MM.1S (cell line): ENCODE data around the gene ZNF804A.
"Not testable (repeated sequence)": the region's sequence is repeated elsewhere in the genome, so short reads cannot be mapped to it uniquely, and the experiment has no call there.

ENCODE experiments used
- DNase-seq: peaks from one replicate; pipeline ENCODE4 v3.0.0-alpha.2; 2015
- H2AFZ ChIP-seq: fragments of 300-600 bp; sonication (generic); 2 replicates; pipeline ENCODE4 v1.6.0; 2016; ENCODE audit warnings: antibody characterized with exemption, low read length
- H3F3A ChIP-seq: fragments of 300-600 bp; sonication (generic); 2 replicates; pipeline ENCODE4 v1.6.1; 2016; ENCODE audit warnings: mild to moderate bottlenecking, antibody characterized with exemption, low read length, moderate library complexity, mixed read lengths; ENCODE audit not compliant: insufficient read depth
- H3K27ac ChIP-seq: fragments of 300-600 bp; sonication (generic); 2 replicates; pipeline ENCODE4 v1.5.1; 2016; ENCODE audit warnings: mild to moderate bottlenecking, low read length
- H3K27me3 ChIP-seq: fragments of 300-600 bp; sonication (generic); replicated peaks from 2 replicates; pipeline ENCODE4 v1.6.0; 2016; ENCODE audit warnings: low read length; ENCODE audit not compliant: insufficient read depth
- H3K36me3 ChIP-seq: fragments of 300-600 bp; sonication (generic); replicated peaks from 2 replicates; pipeline ENCODE4 v1.6.1; 2016; ENCODE audit warnings: mild to moderate bottlenecking, low read length, mixed read lengths; ENCODE audit not compliant: insufficient read depth
- H3K4me1 ChIP-seq: fragments of 300-600 bp; sonication (generic); 2 replicates; pipeline ENCODE4 v1.6.1; 2016; ENCODE audit warnings: low read length, mixed read lengths
- H3K4me2 ChIP-seq: fragments of 300-600 bp; sonication (generic); 2 replicates; pipeline ENCODE4 v1.6.0; 2016; ENCODE audit warnings: low read depth, low read length
- H3K4me3 ChIP-seq: fragments of 300-600 bp; sonication (generic); 2 replicates; pipeline ENCODE4 v1.5.1; 2016; ENCODE audit warnings: low read length, mixed read lengths
- H3K79me2 ChIP-seq: fragments of 300-600 bp; sonication (generic); 2 replicates; pipeline ENCODE4 v1.6.1; 2016; ENCODE audit warnings: mixed run types, low read length, mixed read lengths
- H3K9ac ChIP-seq: fragments of 300-600 bp; sonication (generic); 2 replicates; pipeline ENCODE4 v1.6.1; 2016; ENCODE audit warnings: low read length, mixed read lengths
- H3K9me2 ChIP-seq: fragments of 300-600 bp; sonication (generic); replicated peaks from 2 replicates; pipeline ENCODE4 v1.6.1; 2016; ENCODE audit warnings: mild to moderate bottlenecking, low read length, mixed read lengths; ENCODE audit not compliant: insufficient read depth
- H3K9me3 ChIP-seq: fragments of 300-600 bp; sonication (generic); replicated peaks from 2 replicates; pipeline ENCODE4 v1.6.1; 2016; ENCODE audit warnings: mild to moderate bottlenecking, low read length, mixed read lengths; ENCODE audit not compliant: insufficient read depth
- H4K20me1 ChIP-seq: fragments of 300-600 bp; sonication (generic); 2 replicates; pipeline ENCODE4 v1.6.1; 2016; ENCODE audit warnings: mild to moderate bottlenecking, low read length, moderate library complexity, mixed read lengths; ENCODE audit not compliant: insufficient read depth
- EZH2 ChIP-seq: fragments of 300-600 bp; sonication (generic); optimal IDR thresholded peaks from 2 replicates; pipeline ENCODE3; 2017; ENCODE audit warnings: low read depth, mild to moderate bottlenecking, antibody characterized with exemption, low read length, mixed read lengths
- EZH2phosphoT487 ChIP-seq: fragments of 300-600 bp; sonication (generic); IDR thresholded peaks from 2 replicates; pipeline ENCODE4 v1.6.1; 2018; ENCODE audit warnings: antibody characterized with exemption, low read length
- TF ChIP-seq, protein P1 (sequence below): fragments of 300-600 bp; sonication (generic); IDR thresholded peaks from 2 replicates; pipeline ENCODE4 v1.5.1; 2016; ENCODE audit warnings: antibody characterized with exemption, low read length, mixed read lengths

ZNF804A gene

DNA sequence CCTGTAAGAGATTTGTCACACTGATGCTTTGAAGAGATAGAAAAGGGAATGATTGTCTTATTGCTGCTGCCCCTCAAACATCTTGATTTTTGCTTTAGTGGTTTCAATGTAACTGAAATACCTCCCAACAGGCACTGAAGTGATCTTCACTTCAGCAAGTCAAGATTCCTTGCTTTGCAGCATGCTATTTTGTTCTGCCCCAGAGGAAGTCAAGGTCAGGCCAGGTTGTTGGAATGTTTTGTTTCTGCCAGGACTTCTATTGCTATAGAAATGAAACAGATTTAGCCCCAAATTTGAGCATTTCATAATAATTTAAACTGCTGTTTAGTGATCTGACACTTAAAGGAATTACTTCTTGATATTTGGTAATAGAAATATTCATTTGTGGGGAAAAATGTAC lies 277.6 kb downstream of the ZNF804A start:
- H3K79me2 ChIP-seq = no peaks in the 10 kb centered on the region

DNA sequence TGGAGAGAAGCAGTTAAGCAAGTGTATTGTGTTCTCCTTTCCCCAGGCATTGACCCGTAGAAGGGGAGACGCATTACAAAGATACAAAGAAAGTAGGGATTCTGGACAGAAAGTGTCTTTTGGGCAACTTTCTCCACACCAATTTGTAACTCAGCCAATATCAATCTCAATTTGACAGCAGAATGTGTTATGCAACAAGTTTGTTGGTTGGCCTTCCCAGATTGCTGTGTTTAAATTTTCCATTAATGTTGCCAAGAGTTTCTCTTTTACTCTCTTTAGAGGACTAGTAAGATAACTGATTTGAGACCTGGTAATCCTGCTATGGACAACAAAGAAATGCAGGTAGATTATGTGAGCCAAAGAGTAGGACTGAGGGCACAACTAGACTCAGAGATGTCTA lies 279.6 kb downstream of the ZNF804A start:
- TF ChIP-seq, protein P1, sequence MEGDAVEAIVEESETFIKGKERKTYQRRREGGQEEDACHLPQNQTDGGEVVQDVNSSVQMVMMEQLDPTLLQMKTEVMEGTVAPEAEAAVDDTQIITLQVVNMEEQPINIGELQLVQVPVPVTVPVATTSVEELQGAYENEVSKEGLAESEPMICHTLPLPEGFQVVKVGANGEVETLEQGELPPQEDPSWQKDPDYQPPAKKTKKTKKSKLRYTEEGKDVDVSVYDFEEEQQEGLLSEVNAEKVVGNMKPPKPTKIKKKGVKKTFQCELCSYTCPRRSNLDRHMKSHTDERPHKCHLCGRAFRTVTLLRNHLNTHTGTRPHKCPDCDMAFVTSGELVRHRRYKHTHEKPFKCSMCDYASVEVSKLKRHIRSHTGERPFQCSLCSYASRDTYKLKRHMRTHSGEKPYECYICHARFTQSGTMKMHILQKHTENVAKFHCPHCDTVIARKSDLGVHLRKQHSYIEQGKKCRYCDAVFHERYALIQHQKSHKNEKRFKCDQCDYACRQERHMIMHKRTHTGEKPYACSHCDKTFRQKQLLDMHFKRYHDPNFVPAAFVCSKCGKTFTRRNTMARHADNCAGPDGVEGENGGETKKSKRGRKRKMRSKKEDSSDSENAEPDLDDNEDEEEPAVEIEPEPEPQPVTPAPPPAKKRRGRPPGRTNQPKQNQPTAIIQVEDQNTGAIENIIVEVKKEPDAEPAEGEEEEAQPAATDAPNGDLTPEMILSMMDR = no peak
- TF ChIP-seq EZH2phosphoT487 (no peak), EZH2 (no peak)
- H3K79me2 ChIP-seq = no peaks in the 10 kb centered on the region
- no peaks in the 10 kb centered on the region for H3K9me3 ChIP-seq
- H3K36me3 ChIP-seq = no peaks in the 10 kb centered on the region
- H3K4me2 ChIP-seq = no peak overlapping the region
- no peaks in the 10 kb centered on the region for H3F3A ChIP-seq
- no peaks in the 10 kb centered on the region for H3K27me3 ChIP-seq
- no peaks in the 10 kb centered on the region for H4K20me1 ChIP-seq
- H3K27ac ChIP-seq = no peak overlapping the region
- no peak overlapping the region for H3K9ac ChIP-seq
- DNase-seq = no peak
- no peaks in the 10 kb centered on the region; the same call in 1 of the 2 replicates for H3K9me2 ChIP-seq
- H3K4me3 ChIP-seq = no peak overlapping the region
- H3K4me1 ChIP-seq = no peaks in the 10 kb centered on the region
- no peak overlapping the region for H2AFZ ChIP-seq

More for the DNA sequence above, 277.6 kb downstream of the ZNF804A start:
- no peak overlapping the region for H3K4me3 ChIP-seq
- no peaks in the 10 kb centered on the region for H3K27me3 ChIP-seq
- DNase-seq = no peak
- H3K9ac ChIP-seq = no peak overlapping the region
- H2AFZ ChIP-seq = no peak overlapping the region
- no peaks in the 10 kb centered on the region for H4K20me1 ChIP-seq
- no peaks in the 10 kb centered on the region for H3K9me3 ChIP-seq
- no peak overlapping the region for H3K4me2 ChIP-seq
- H3K4me1 ChIP-seq = no peaks in the 10 kb centered on the region
- no peak overlapping the region for H3K27ac ChIP-seq
- H3K36me3 ChIP-seq = no peaks in the 10 kb centered on the region
- no peaks in the 10 kb centered on the region for H3F3A ChIP-seq
- TF ChIP-seq, protein P1 = no peak
- no peak for TF ChIP-seq EZH2
- no peaks in the 10 kb centered on the region for H3K9me2 ChIP-seq

DNA sequence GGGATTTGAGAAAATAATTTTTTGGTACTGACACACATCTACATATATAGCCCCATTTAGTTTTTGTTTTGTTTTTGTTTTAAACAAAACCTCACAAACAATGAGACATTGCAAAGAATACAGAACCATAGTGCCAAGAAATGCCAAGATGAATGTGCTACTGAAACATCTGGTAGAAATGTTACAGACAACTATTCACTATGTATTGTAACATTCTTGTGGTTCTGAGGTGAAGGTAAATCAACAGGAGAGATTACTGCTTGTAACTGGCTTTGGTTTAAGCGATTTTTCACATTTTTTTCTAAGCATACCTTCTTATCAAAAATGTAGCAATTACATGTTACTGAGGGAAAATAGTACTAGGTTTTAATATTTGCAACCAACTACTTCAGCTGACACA lies 281.3 kb downstream of the ZNF804A start:
- Histone ChIP-seq H4K20me1 (no peaks in the 10 kb centered on the region), H3K9ac (no peak overlapping the region), H3K4me3 (no peak overlapping the region), H2AFZ (no peak overlapping the region), H3K9me3 (no peaks in the 10 kb centered on the region), H3F3A (no peaks in the 10 kb centered on the region), H3K79me2 (no peaks in the 10 kb centered on the region), H3K4me2 (no peak overlapping the region), H3K4me1 (no peaks in the 10 kb centered on the region), H3K27ac (no peak overlapping the region), H3K36me3 (no peaks in the 10 kb centered on the region), H3K9me2 (no peaks in the 10 kb centered on the region; the same call in 1 of the 2 replicates), H3K27me3 (no peaks in the 10 kb centered on the region)
- TF ChIP-seq EZH2phosphoT487 (no peak), EZH2 (no peak)
- TF ChIP-seq, protein P1 = no peak
- no peak for DNase-seq

DNA sequence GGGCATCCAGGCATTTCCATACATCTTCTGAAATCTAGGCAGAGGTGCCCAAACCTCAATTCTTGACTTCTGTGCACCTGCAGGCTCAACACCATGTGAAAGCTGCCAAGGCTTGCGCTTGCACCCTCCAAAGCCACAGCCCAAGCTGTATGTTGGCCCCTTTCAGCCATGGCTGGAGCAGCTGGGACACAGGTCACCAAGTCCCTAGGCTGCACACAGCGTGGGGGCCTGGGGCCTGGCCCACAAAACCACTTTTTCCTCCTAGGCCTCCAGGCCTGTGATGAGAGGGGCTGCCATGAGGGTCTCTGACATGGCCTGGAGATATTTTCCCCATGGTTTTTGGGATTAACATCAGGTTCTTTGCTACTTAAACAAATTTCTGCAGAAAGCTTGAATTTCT lies 288.3 kb downstream of the ZNF804A start:
- not testable (repeated sequence) for DNase-seq, H4K20me1 ChIP-seq, H3K27ac ChIP-seq, H2AFZ ChIP-seq, H3K4me2 ChIP-seq, H3K4me3 ChIP-seq, H3K4me1 ChIP-seq, H3K36me3 ChIP-seq, H3K9me2 ChIP-seq, H3K9ac ChIP-seq, H3K9me3 ChIP-seq, H3K27me3 ChIP-seq, H3K79me2 ChIP-seq, H3F3A ChIP-seq
